Measurements from ENCODE around the gene NUBP2. TPM values are rescaled to one million over a fixed set of nuclear protein-coding genes. Genes with fewer than 3 reads are reported as not detected.

Gene NUBP2
- total RNA-seq, 1 experiment from 2014 or later, result 58.1 TPM

DNA sequence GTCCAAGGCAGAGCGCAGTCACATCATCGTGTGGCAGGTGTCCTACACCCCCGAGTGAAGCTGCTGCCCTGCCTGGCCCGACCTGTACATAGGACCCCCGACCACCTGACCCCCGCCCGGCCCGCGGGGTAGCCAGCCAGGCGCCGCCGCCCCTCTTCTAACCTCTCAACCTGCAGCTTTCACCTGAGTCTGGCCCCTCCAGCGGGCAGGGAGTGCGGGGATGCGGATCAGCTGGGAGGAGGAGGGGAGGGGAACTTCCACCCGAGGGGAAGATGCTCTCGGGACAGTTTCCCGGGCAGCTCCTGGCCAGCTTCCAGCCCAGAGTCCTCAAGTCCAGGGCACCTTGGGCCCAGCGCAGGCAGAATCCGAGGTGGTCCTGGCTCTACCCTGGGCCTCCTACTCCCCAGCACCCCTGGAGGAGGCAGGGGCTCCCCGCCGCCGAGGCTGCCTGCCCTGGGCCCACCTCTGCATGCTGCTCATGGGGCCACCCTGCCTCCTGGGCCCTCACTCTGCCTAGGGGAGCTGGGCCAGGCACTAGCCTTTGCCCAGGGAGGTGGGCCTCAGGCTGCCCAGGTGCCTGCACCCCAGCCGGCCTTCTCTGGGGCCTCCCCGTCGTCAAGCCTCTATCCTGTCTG, 13.9 kb upstream of the NUBP2 start:
- no peak for DNase-seq (ENCODE audit: low read depth, low spot score)
- in situ Hi-C loops (cut with HindIII; ENCODE audit: low pct_unique_long_range_greater_than_20kb, low sequenced_read_pairs), result no loop called here

DNA sequence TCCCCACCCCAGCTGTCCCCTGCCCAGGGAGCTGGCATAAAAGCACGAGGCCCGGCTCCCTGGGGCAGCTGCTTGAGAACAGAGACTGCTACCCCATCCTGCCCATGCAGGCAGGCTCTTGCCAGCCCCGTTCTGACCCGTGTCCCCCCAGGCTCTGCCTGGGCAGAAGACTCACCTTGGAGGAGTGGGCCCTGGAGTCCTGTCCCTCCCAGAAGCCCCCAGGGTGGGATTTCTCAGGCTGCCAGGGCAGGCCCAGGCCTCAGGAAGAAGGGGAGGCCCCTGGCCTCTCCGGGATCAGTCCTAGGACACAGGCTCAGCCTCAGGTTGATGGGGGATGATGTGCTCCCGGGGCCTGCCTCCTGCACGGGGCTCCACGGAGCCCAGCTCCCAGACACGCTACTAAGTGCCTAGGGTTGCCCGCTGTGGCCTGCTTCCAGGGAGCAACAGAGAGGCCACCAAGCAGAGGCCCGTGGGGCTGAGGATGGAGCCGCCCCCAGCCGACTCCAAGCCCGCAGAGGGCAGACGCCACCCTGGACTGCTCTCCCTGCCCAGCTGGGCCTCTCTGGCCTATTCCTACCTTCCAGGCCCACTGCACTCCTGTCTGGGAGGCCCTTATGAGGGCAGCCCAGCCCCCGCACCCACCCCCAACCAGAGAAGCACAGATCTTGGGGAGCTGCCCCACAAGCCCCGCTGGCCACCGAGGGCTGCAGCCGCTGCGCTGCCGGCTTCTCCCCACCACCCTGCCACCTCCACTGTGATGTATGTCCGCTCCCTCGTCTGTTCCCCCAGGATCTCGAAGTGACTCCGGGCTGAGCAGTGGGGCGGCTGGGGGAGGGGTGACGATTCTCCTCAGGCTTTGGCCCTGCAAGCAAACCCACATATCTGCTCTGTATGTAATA, 13.1 kb upstream of the NUBP2 start:
- no peak for DNase-seq (ENCODE audit: low read depth, low spot score)
- in situ Hi-C loops (cut with HindIII; ENCODE audit: low pct_unique_long_range_greater_than_20kb, low sequenced_read_pairs), result no loop called here

- in situ Hi-C loops (cut with HindIII; ENCODE audit: low pct_unique_long_range_greater_than_20kb, low sequenced_read_pairs), result no loop called here
- DNase-seq (ENCODE audit: low read depth, low spot score), result no peak
Measured at GRCh38 chr16:1770328-1771187, 12.2 kb upstream of the NUBP2 start.

DNA sequence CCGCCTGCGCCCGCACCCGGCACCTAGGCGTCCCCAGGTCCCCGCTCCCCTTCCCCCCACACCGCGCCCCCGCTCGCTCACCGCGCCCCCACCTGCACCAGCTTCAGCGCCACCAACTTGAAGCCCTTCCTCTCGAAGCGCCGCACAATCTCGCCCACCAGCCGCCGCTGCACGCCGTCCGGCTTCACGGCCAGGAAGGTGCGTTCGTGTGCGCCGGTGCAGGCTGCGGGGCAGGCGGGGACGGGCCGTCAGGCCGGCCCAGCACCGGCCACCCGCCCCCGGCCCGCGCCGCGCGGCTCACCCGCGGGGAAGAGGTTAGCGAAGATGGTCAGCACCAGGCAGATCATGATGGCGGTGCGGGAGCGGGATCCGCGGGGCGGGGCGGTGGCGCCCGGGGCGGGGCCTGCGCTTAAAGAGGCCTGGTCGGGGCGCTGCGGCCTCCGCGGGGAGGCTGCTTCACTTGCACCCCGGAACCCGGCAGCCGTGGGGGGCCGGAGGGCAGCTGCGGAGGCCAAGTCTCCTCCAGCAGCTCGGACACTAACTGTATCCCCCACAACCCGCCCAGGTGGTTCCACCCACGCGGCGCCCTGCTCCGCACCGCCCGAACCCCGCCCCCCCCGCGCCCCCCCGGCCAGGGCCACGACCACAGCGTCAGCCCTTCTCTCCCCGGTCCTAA, 11.4 kb upstream of the NUBP2 start, which contains the start of gene NME3:
Gene NME3, minus strand, starts transcription at position 356 of the 676 bp plus-strand sequence. Its CDS starts 9 bp downstream, at position 347.
- in situ Hi-C loops (cut with HindIII; ENCODE audit: low pct_unique_long_range_greater_than_20kb, low sequenced_read_pairs), result no loop called here
- DNase-seq (ENCODE audit: low read depth, low spot score), result peak; percentile 54

- in situ Hi-C loops (cut with HindIII; ENCODE audit: low pct_unique_long_range_greater_than_20kb, low sequenced_read_pairs), result no loop called here
- no peak for DNase-seq (ENCODE audit: low read depth, low spot score)
Measured at GRCh38 chr16:1771864-1772361, 10.8 kb upstream of the NUBP2 start.

- in situ Hi-C loops (cut with HindIII; ENCODE audit: low pct_unique_long_range_greater_than_20kb, low sequenced_read_pairs), result no loop called here
- no peak for DNase-seq (ENCODE audit: low read depth, low spot score)
Measured at GRCh38 chr16:1772362-1772907, 10.3 kb upstream of the NUBP2 start, which contains the start of gene EME2. TSS of gene EME2 (plus strand) at chr16:1772810. CDS start at chr16:1773228, 418 bp downstream.

GRCh38 chr16:1772908-1773702, 9.7 kb upstream of the NUBP2 start, which contains the start of gene MRPS34:
TSS of gene MRPS34 (minus strand) at chr16:1773134. CDS start at chr16:1773119, 15 bp downstream.
- in situ Hi-C loops (cut with HindIII; ENCODE audit: low pct_unique_long_range_greater_than_20kb, low sequenced_read_pairs), result no loop called here
- DNase-seq (ENCODE audit: low read depth, low spot score), result peak; percentile 77

DNA sequence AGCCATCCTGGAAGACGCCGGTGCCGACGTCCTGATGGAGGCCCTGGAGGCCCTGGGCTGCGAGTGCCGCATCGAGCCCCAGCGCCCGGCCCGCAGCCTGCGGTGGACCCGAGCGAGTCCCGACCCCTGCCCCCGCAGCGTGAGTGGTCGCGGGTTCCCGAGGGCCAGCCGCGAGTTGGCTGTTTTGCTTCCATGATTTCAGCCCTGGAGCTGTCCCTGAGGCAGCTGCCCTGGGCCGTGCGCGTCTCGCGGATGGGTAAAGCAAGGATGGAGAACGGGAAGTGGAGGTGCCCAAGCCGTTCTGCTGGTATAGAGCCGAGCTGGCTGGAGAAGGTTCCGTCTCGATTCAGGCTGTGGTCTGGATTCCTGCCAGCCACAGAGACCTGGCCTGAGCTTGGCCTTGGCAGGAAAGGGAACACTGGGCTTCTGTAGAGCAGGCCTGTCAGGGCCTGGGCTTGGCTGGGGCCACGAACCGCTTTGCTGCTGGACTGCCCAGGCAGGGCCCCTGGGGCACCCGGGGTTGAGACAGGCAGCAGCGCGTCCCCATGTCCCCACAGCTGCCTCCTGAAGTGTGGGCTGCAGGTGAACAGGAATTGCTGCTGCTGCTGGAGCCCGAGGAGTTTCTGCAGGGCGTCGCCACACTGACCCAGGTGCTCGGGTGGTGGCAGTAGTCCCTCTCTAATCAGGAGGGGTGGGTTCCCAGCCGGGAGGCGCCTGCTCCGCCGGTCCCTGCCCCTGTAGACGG, 8.9 kb upstream of the NUBP2 start:
- in situ Hi-C loops (cut with HindIII; ENCODE audit: low pct_unique_long_range_greater_than_20kb, low sequenced_read_pairs), result no loop called here

GRCh38 chr16:1774448-1774780, 8.3 kb upstream of the NUBP2 start:
- in situ Hi-C loops (cut with HindIII; ENCODE audit: low pct_unique_long_range_greater_than_20kb, low sequenced_read_pairs), result no loop called here
- no peak for DNase-seq (ENCODE audit: low read depth, low spot score)

More for the DNA sequence above, 8.9 kb upstream of the NUBP2 start:
- no peak for DNase-seq (ENCODE audit: low read depth, low spot score)

DNA sequence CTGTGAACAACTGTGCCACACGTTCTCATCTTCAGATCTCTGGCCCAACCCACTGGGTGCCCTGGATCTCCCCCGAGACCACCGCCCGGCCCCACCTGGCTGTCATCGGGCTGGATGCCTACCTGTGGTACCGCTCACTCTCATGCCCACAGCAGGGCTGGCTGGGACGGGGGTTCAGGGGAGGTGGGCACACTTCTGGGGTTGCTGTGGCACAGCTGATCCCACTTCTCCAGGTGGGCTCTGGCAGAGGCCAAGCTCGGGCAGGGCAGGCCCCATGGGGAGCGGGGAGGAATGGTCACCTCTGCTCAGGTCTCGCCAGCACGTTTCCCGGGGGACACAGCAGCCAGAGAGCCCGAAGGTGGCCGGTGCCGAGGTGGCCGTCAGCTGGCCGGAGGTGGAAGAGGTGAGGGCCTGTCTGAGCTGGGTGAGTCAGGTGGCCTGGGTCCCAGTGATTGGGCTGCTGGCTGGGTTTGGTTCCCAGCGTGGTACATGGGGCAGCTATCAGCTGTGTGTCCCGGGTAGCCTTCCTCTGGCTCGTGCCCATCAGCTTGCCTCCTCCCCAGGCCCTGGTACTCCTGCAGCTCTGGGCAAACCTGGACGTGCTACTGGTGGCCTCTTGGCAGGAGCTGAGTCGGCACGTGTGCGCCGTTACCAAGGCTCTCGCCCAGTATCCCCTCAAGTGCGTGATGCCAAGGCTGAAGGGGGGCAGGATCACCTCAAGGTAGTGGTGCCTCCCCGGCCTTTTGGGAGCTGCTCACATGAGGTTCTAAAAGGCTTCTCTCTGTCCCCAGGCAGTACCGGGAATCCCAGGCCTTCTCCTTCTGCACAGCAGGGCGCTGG, 7.5 kb upstream of the NUBP2 start:
- DNase-seq (ENCODE audit: low read depth, low spot score), result no peak
- in situ Hi-C loops (cut with HindIII; ENCODE audit: low pct_unique_long_range_greater_than_20kb, low sequenced_read_pairs), result no loop called here

GRCh38 chr16:1775846-1776671, 6.7 kb upstream of the NUBP2 start:
- no peak for DNase-seq (ENCODE audit: low read depth, low spot score)
- in situ Hi-C loops (cut with HindIII; ENCODE audit: low pct_unique_long_range_greater_than_20kb, low sequenced_read_pairs), result no loop called here

DNA sequence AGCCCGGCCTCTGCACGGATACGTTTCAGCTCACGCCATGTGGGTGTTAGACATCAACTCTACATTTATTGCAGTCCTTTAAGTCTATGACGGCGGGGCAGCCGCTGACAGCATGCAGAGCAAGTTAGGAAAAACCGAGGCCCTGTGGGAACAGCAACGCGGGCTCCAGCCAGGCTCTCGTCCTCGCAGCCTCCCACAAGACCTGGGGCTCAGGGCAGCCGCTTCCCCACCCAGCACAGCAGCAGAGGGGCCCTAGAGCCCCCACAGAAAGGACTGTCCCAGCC, 6.1 kb upstream of the NUBP2 start:
- DNase-seq (ENCODE audit: low read depth, low spot score), result no peak
- in situ Hi-C loops (cut with HindIII; ENCODE audit: low pct_unique_long_range_greater_than_20kb, low sequenced_read_pairs), result no loop called here

DNA sequence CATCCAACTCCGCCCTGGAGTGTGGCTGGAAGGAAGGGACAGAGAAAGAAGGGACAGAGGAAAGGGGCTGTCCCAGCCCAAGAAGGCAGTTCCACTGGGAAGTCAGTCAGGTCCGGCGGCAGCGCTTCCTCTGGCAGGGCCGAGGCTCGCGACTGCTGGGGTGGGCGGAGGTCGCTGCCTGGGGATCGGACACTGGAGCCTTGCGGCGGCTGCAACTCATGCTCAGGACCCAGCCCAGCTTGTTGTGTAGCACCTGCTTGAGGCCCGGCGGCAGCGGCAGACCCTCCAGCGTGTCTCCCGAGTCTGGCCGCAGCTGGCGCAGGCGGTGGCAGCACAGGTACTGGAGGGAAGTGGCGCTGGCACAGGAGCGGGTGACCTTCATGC, 5.8 kb upstream of the NUBP2 start:
- no peak for DNase-seq (ENCODE audit: low read depth, low spot score)
- in situ Hi-C loops (cut with HindIII; ENCODE audit: low pct_unique_long_range_greater_than_20kb, low sequenced_read_pairs), result no loop called here

DNA sequence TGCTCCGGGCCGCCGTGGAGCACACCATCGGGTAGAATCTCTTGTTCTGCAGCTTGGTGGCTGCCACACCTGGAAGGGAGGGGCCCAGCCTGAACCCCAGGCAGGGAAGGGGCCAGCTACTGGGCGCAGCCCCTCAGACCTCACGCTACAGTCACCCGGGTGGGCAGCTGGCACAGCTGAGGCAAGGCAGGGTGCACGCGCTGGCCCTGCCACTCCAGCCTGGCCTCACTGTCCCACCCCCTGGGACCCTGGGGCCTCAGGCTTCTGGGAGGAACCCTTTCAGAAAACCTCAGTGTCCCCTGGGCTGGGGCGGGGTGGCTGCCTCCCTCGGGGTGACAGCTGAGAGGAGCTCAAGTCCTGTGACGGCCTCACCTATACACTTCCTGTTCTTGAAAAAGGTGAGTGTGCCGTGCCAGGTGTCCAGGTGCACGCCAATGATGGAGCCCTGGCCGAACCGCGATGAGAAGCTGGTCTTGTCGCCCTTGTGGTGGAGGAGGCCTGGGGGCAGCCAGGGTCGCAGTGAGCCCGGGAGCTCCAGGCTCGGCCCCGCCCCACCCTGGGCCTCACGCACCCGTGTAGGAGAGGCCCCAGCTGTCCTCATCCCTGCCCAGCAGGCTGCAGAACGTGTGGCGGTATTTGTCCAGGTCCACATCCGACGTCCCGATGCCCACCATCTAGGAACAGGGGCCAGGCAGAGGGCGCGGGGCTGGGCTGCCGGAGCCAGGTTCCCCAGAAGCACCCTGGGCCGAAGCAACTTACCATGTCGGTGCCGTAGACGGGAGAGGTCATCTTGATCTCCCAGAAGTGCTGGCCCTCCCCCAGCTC, 5.2 kb upstream of the NUBP2 start:
- in situ Hi-C loops (cut with HindIII; ENCODE audit: low pct_unique_long_range_greater_than_20kb, low sequenced_read_pairs), result no loop called here
- no peak for DNase-seq (ENCODE audit: low read depth, low spot score)

Measured in SK-MEL-5 (cell line).